ENCODE measurements around the gene MYNN.
"Not testable (repeated sequence)": the region's sequence is repeated elsewhere in the genome, so short reads cannot be mapped to it uniquely, and the experiment has no call there.

MYNN gene

GRCh38 chr3:169772897-169773816 is at the start of gene MYNN:
Gene MYNN (plus strand): TSS chr3:169773396. CDS start chr3:169774296, 900 bp downstream.
- no peak for TF ChIP-seq CTCF (IDR thresholded peaks at IDR 0.05)
- peak within 1 kb of the TSS; percentile 96 for H3K4me3 ChIP-seq

DNA sequence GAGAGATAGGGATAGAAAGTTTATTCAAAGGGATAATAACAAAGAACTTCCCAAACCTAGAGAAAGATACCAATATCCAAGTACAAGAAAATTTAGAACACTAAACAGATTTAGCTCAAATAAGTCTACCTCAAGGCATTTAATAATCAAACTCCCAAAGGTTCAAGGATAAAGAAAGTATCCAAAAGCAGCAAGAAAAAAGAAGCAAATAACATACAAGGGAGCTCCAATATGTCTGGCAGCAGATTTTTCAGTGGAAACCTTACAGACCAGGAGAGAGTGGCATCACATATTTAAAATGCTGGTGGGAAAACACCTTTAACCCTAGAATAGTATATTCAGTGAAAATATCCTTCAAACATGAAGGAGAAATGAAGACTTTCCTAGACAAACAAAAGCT is 41.3 kb upstream of the MYNN start:
- not testable (repeated sequence) for H3K4me3 ChIP-seq; DNase-seq (ENCODE audit: low spot score); H3K27ac ChIP-seq

More at GRCh38 chr3:169772897-169773816, at the start of gene MYNN:
- peak within 1 kb of the TSS; percentile 86 to 97 for H3K27ac ChIP-seq
- DNase-seq (ENCODE audit: low spot score) = peak; percentile 96

- no peak for DNase-seq (ENCODE audit: low spot score)
- H3K27ac ChIP-seq = no peak overlapping the region
- no peak overlapping the region for H3K4me3 ChIP-seq
- TF ChIP-seq CTCF (IDR thresholded peaks at IDR 0.05) = no peak
Observed at GRCh38 chr3:169739067-169739466, 34.1 kb upstream of the MYNN start.

GRCh38 chr3:169744366-169745054 is 28.7 kb upstream of the MYNN start:
- H3K27ac ChIP-seq = no peak overlapping the region
- TF ChIP-seq CTCF (IDR thresholded peaks at IDR 0.05) = no peak
- no peak for DNase-seq (ENCODE audit: low spot score)
- no peak overlapping the region for H3K4me3 ChIP-seq

DNA sequence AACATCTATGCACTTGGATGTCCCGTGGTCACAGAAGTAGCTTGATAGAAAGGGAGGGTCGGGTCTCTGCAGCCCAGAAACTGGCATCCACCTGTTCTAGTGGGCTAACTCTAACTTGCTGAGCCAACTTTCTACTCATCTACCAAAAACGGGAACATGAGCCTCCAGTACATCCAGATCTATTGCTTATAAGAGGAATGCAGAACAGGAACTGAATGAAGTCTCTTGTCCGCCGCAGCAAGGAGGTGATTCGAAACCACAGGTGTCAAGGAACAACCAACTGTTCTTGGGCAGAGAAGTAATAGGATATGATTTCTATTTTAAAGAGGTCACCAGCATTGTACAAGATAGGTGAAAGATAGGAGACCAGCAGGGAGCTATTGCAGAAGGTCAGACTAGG is 26.3 kb upstream of the MYNN start:
- DNase-seq (ENCODE audit: low spot score) = no peak
- no peak overlapping the region for H3K27ac ChIP-seq
- TF ChIP-seq CTCF (IDR thresholded peaks at IDR 0.05) = no peak
- no peak overlapping the region for H3K4me3 ChIP-seq

DNA sequence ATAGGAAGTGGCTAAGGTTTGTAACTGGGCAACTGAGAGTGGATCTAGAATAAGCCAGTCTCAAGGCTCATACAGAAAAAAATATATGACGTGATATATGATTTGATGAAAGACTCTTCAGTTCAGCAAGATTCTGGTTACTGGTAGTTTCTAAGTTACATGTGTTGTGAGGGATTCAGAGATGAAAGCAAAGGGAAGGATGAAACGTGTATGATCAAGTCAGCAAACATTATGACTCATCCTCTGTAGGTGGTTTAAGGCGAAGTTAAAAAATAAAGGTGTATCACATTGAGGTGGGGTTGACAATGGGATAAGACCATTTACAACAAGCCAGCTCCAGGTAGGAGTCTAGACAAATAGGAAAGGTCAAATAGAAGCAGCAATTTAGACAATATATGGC is 24.5 kb upstream of the MYNN start:
- no peak for TF ChIP-seq CTCF (IDR thresholded peaks at IDR 0.05)
- Histone ChIP-seq H3K27ac (no peak overlapping the region), H3K4me3 (no peak overlapping the region)
- no peak for DNase-seq (ENCODE audit: low spot score)

GRCh38 chr3:169750665-169751064 is 22.5 kb upstream of the MYNN start:
- H3K27ac ChIP-seq = no peak overlapping the region
- TF ChIP-seq CTCF (IDR thresholded peaks at IDR 0.05) = no peak
- DNase-seq (ENCODE audit: low spot score) = no peak
- no peak overlapping the region for H3K4me3 ChIP-seq
